HS-5 (cell line): Measurements from ENCODE around the gene ANO6.
"Not testable (repeated sequence)": the region's sequence is repeated elsewhere in the genome, so short reads cannot be mapped to it uniquely, and the experiment has no call there.

Source experiments
- DNase-seq: peaks from one replicate; pipeline ENCODE4 v3.0.0-alpha.2; 2012; ENCODE audit warnings: low read depth

ANO6 gene

GRCh38 chr12:45309836-45310626 is 94.1 kb downstream of the ANO6 start:
- no peak for DNase-seq

GRCh38 chr12:45310627-45310968 is 94.7 kb downstream of the ANO6 start:
- DNase-seq = no peak

- DNase-seq = no peak
Observed at GRCh38 chr12:45312012-45312411, 96.1 kb downstream of the ANO6 start.

GRCh38 chr12:45314770-45315169 is 98.9 kb downstream of the ANO6 start:
- DNase-seq = no peak

- no peak for DNase-seq
Observed at GRCh38 chr12:45315462-45315861, 99.6 kb downstream of the ANO6 start.

GRCh38 chr12:45317261-45317660 is 101.4 kb downstream of the ANO6 start:
- not testable (repeated sequence) for DNase-seq

- DNase-seq = no peak
Observed at GRCh38 chr12:45322810-45323209, 106.9 kb downstream of the ANO6 start.

- no peak for DNase-seq
Observed at GRCh38 chr12:45324391-45324790, 108.5 kb downstream of the ANO6 start.

GRCh38 chr12:45326358-45326975 is 110.6 kb downstream of the ANO6 start:
- no peak for DNase-seq

GRCh38 chr12:45327823-45328383 is 112.0 kb downstream of the ANO6 start:
- no peak for DNase-seq

- DNase-seq = no peak
Observed at GRCh38 chr12:45329238-45329637, 113.3 kb downstream of the ANO6 start.

- no peak for DNase-seq
Observed at GRCh38 chr12:45329702-45330101, 113.8 kb downstream of the ANO6 start.

- no peak for DNase-seq
Observed at GRCh38 chr12:45331552-45331951, 115.7 kb downstream of the ANO6 start.

GRCh38 chr12:45334396-45334795 is 118.5 kb downstream of the ANO6 start:
- DNase-seq = no peak

GRCh38 chr12:45336331-45336730 is 120.4 kb downstream of the ANO6 start:
- peak; percentile 72 for DNase-seq

- DNase-seq = peak; percentile 34
Observed at GRCh38 chr12:45336762-45337596, 121.1 kb downstream of the ANO6 start.

GRCh38 chr12:45337835-45338234 is 121.9 kb downstream of the ANO6 start:
- no peak for DNase-seq

- DNase-seq = no peak
Observed at GRCh38 chr12:45338272-45338671, 122.4 kb downstream of the ANO6 start.

- no peak for DNase-seq
Observed at GRCh38 chr12:45339035-45339434, 123.1 kb downstream of the ANO6 start.

- no peak for DNase-seq
Observed at GRCh38 chr12:45342171-45342570, 126.3 kb downstream of the ANO6 start.

- DNase-seq = no peak
Observed at GRCh38 chr12:45342848-45343247, 127.0 kb downstream of the ANO6 start.

- peak; percentile 14 for DNase-seq
Observed at GRCh38 chr12:45343269-45344051, 127.6 kb downstream of the ANO6 start.
